Type B pancreatic cell (in vitro differentiated cells): Measurements from ENCODE around the gene BSPH1. TPM values are rescaled to one million over a fixed set of nuclear protein-coding genes. Genes with fewer than 3 reads are reported as not detected.

Experiments used
- DNase-seq: peaks from one replicate; pipeline ENCODE4 v3.0.0; 2021; ENCODE audit warnings: mixed read lengths; ENCODE audit not compliant: unreplicated experiment; ENCODE audit errors: extremely low spot score
- H3K27ac Mint-ChIP-seq: 2 replicates; pipeline ENCODE4 v1.8.0; 2021; ENCODE audit warnings: mild to moderate bottlenecking, mixed read lengths
- H3K27me3 Mint-ChIP-seq: 2 replicates; pipeline ENCODE4 v1.8.0; 2021; ENCODE audit warnings: mixed read lengths
- H3K36me3 Mint-ChIP-seq: 2 replicates; pipeline ENCODE4 v1.8.0; 2021; ENCODE audit warnings: mixed read lengths
- H3K4me1 Mint-ChIP-seq: one replicate; pipeline ENCODE4 v1.8.0; 2021; ENCODE audit warnings: mixed read lengths; ENCODE audit not compliant: unreplicated experiment
- H3K4me3 Mint-ChIP-seq: 2 replicates; pipeline ENCODE4 v1.8.0; 2021; ENCODE audit warnings: mild to moderate bottlenecking, mixed read lengths
- H3K9me3 Mint-ChIP-seq: 2 replicates; pipeline ENCODE4 v1.8.0; 2021; ENCODE audit warnings: mixed read lengths
- CTCF ChIP-seq: fragments of 200-600 bp; sonication (generic); conservative IDR thresholded peaks from 2 replicates; pipeline ENCODE4 v1.5.0; 2021; ENCODE audit warnings: antibody characterized with exemption, mild to moderate bottlenecking
- total RNA-seq: library from RNA; stranded (reverse); gene quantifications from 2 replicates; pipeline ENCODE4 v1.2.1, GENCODE V29; 2021; ENCODE audit warnings: low replicate concordance

Gene BSPH1
- total RNA-seq, 1 donor from 2014 or later = not detected

GRCh38 chr19:48023518-48023917 is 31.5 kb upstream of the BSPH1 start:
- Mint-ChIP-seq H3K27me3 (peaks cover 57% of the 10 kb centered on the region), H3K27ac (no peak overlapping the region), H3K4me1 (no peaks in the 10 kb centered on the region), H3K9me3 (no peaks in the 10 kb centered on the region), H3K4me3 (no peak overlapping the region), H3K36me3 (no peaks in the 10 kb centered on the region)
- no peak for TF ChIP-seq CTCF
- no peak for DNase-seq

- H3K27ac Mint-ChIP-seq = no peak overlapping the region
- no peak for TF ChIP-seq CTCF
- no peak overlapping the region for H3K4me3 Mint-ChIP-seq
- DNase-seq = no peak
- no peaks in the 10 kb centered on the region for H3K36me3 Mint-ChIP-seq
- peaks cover 61% of the 10 kb centered on the region for H3K27me3 Mint-ChIP-seq
- H3K9me3 Mint-ChIP-seq = no peaks in the 10 kb centered on the region
- H3K4me1 Mint-ChIP-seq = no peaks in the 10 kb centered on the region
These were observed 31.0 kb upstream of the BSPH1 start for GRCh38 chr19:48023011-48023410.

GRCh38 chr19:48020686-48021085 is 28.7 kb upstream of the BSPH1 start:
- Mint-ChIP-seq H3K27me3 (peaks cover 62% of the 10 kb centered on the region), H3K9me3 (no peaks in the 10 kb centered on the region), H3K27ac (no peak overlapping the region), H3K4me1 (no peaks in the 10 kb centered on the region), H3K36me3 (no peaks in the 10 kb centered on the region), H3K4me3 (no peak overlapping the region)
- no peak for TF ChIP-seq CTCF
- no peak for DNase-seq

- H3K27ac Mint-ChIP-seq = no peak overlapping the region
- H3K4me1 Mint-ChIP-seq = no peaks in the 10 kb centered on the region
- no peak for DNase-seq
- no peak overlapping the region for H3K4me3 Mint-ChIP-seq
- peaks cover 5% of the 10 kb centered on the region for H3K9me3 Mint-ChIP-seq
- H3K36me3 Mint-ChIP-seq = no peaks in the 10 kb centered on the region
- H3K27me3 Mint-ChIP-seq = peaks cover 16% of the 10 kb centered on the region
- TF ChIP-seq CTCF = no peak
These were observed 19.2 kb upstream of the BSPH1 start for GRCh38 chr19:48010932-48011758.

- peaks cover 5% of the 10 kb centered on the region for H3K9me3 Mint-ChIP-seq
- peak; percentile 52 for TF ChIP-seq CTCF
- no peak for DNase-seq
- no peak overlapping the region for H3K4me3 Mint-ChIP-seq
- H3K27ac Mint-ChIP-seq = no peak overlapping the region
- no peaks in the 10 kb centered on the region for H3K4me1 Mint-ChIP-seq
- peaks cover 3% of the 10 kb centered on the region for H3K27me3 Mint-ChIP-seq
- no peaks in the 10 kb centered on the region for H3K36me3 Mint-ChIP-seq
These were observed 14.8 kb upstream of the BSPH1 start for GRCh38 chr19:48006762-48007161.
